Endodermal cell (in vitro differentiated cells): Measurements from ENCODE around the gene TMEM147. TPM values are rescaled to one million over a fixed set of nuclear protein-coding genes. Genes with fewer than 3 reads are reported as not detected.

Source experiments
- DNase-seq: peaks from one replicate; pipeline ENCODE4 v3.0.0-alpha.2; 2017
- H3K27ac ChIP-seq: 2 replicates; pipeline ENCODE4 v1.5.1; 2013; ENCODE audit warnings: mild to moderate bottlenecking, low read depth, low read length, moderate library complexity
- H3K27me3 ChIP-seq: 2 replicates; pipeline ENCODE4 v1.6.1; 2013; ENCODE audit warnings: mild to moderate bottlenecking, low read length, moderate library complexity; ENCODE audit not compliant: insufficient read depth, control insufficient read depth, poor library complexity, severe bottlenecking
- H3K36me3 ChIP-seq: 2 replicates; pipeline ENCODE4 v1.7.0; 2013; ENCODE audit warnings: mild to moderate bottlenecking, low read length, moderate library complexity; ENCODE audit not compliant: control insufficient read depth, insufficient read depth
- H3K4me1 ChIP-seq: one replicate; pipeline ENCODE4 v1.7.0; 2013; ENCODE audit warnings: low read length; ENCODE audit not compliant: control insufficient read depth, insufficient read depth
- H3K4me3 ChIP-seq: 2 replicates; pipeline ENCODE4 v1.5.1; 2013; ENCODE audit warnings: mild to moderate bottlenecking, low read length, moderate library complexity
- H3K9ac ChIP-seq: 2 replicates; pipeline ENCODE4 v1.6.1; 2013; ENCODE audit warnings: mild to moderate bottlenecking, low read length, moderate library complexity; ENCODE audit not compliant: poor library complexity, severe bottlenecking; ENCODE audit errors: extremely low read depth
- H3K9me3 ChIP-seq: 2 replicates; pipeline ENCODE4 v1.6.1; 2013; ENCODE audit warnings: mild to moderate bottlenecking, low read length, moderate library complexity; ENCODE audit not compliant: control insufficient read depth
- H3K27ac Mint-ChIP-seq: 2 replicates; pipeline ENCODE4 v1.8.0; 2020; ENCODE audit warnings: mixed read lengths
- H3K27me3 Mint-ChIP-seq: 2 replicates; pipeline ENCODE4 v1.8.0; 2021; ENCODE audit warnings: mild to moderate bottlenecking, mixed read lengths; ENCODE audit not compliant: insufficient read depth
- H3K36me3 Mint-ChIP-seq: 2 replicates; pipeline ENCODE4 v1.8.0; 2020; ENCODE audit warnings: low read depth, mixed read lengths
- H3K4me1 Mint-ChIP-seq: 2 replicates; pipeline ENCODE4 v1.8.0; 2020; ENCODE audit warnings: mixed read lengths
- H3K4me3 Mint-ChIP-seq: 2 replicates; pipeline ENCODE4 v1.8.0; 2020; ENCODE audit warnings: mild to moderate bottlenecking, moderate library complexity, mixed read lengths
- H3K9me3 Mint-ChIP-seq: 2 replicates; pipeline ENCODE4 v1.8.0; 2020; ENCODE audit warnings: mild to moderate bottlenecking, mixed read lengths
- WGBS, 2 experiments: methylation state at CpG; one replicate each; pipeline versions ENCODE4 v1.1.5 to v1.1.7; 2013; ENCODE audit warnings: missing lambda C conversion rate in 2 of 2, mixed read lengths in 1 of 2; ENCODE audit not compliant: insufficient coverage in 1 of 2, insufficient read length in 1 of 2; 5-methylcytosine and 5-hydroxymethylcytosine counted together
- total RNA-seq, 2 donors: library from RNA; stranded (reverse); fragmentation: NEBNext Ultra II Directional in 1 of 2; extraction: Animal tissue kit (Norgen Biotek cat#: 25700) in 1 of 2; gene quantifications; 2 replicates in 1 of 2; 3 replicates in 1 of 2; pipeline ENCODE4 v1.2.1, GENCODE V29; 2021
- TF ChIP-seq, protein P1 (sequence below): fragments of 200-600 bp; sonication (generic); conservative IDR thresholded peaks from 2 replicates; pipeline ENCODE4 v1.5.0; 2021; ENCODE audit warnings: antibody characterized with exemption, mild to moderate bottlenecking

TMEM147 gene
- total RNA-seq, 2 donors from 2014 or later = 109 to 119 TPM

DNA sequence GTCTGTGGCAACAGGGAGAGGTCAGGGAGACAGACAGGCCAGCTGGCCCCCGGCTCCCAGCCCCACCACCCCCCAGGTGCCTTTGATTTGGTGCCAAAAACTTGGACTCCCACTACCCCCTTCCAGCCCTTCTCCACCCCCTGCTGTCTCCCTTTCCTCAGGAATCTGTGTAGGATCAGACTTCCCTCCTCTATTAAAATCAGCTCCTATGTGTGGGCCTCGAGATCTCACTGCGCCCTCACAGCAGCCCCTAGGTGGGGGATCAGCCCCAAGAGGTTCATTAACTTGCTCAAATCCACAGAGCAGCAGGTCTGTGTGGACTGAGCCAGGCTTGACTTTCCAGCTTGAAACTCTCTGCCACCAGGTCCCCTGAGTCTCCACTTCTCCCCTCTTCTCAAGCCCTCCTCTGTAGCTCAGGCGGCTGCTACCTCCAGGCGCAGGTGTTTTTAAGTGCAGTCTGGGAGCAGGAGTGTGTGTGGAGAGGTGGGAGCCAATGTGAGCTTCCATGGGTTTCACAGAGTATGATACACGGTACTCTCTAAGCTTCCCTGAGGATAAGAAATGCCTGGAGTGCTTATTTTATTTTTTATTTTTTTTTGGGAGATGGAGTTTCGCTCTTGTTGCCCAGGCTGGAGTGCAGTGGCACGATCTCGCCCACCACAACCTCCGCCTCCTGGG, 10.5 kb upstream of the TMEM147 start:
- Histone ChIP-seq H3K27me3 (no peaks in the 10 kb centered on the region), H3K9me3 (no peaks in the 10 kb centered on the region), H3K4me1 (no peaks in the 10 kb centered on the region), H3K9ac (no peak overlapping the region), H3K27ac (no peak overlapping the region), H3K36me3 (no peaks in the 10 kb centered on the region), H3K4me3 (no peak overlapping the region)
- 88 to 91% methylated on average over 4 to 10 of the region's 10 CpGs for WGBS, 2 experiments
- Mint-ChIP-seq H3K4me3 (no peak overlapping the region), H3K27me3 (peaks cover 6% of the 10 kb centered on the region), H3K27ac (no peak overlapping the region), H3K4me1 (peaks cover 25% of the 10 kb centered on the region), H3K36me3 (peaks cover 3% of the 10 kb centered on the region), H3K9me3 (no peaks in the 10 kb centered on the region)
- TF ChIP-seq, protein P1, sequence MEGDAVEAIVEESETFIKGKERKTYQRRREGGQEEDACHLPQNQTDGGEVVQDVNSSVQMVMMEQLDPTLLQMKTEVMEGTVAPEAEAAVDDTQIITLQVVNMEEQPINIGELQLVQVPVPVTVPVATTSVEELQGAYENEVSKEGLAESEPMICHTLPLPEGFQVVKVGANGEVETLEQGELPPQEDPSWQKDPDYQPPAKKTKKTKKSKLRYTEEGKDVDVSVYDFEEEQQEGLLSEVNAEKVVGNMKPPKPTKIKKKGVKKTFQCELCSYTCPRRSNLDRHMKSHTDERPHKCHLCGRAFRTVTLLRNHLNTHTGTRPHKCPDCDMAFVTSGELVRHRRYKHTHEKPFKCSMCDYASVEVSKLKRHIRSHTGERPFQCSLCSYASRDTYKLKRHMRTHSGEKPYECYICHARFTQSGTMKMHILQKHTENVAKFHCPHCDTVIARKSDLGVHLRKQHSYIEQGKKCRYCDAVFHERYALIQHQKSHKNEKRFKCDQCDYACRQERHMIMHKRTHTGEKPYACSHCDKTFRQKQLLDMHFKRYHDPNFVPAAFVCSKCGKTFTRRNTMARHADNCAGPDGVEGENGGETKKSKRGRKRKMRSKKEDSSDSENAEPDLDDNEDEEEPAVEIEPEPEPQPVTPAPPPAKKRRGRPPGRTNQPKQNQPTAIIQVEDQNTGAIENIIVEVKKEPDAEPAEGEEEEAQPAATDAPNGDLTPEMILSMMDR = no peak
- DNase-seq = no peak

DNA sequence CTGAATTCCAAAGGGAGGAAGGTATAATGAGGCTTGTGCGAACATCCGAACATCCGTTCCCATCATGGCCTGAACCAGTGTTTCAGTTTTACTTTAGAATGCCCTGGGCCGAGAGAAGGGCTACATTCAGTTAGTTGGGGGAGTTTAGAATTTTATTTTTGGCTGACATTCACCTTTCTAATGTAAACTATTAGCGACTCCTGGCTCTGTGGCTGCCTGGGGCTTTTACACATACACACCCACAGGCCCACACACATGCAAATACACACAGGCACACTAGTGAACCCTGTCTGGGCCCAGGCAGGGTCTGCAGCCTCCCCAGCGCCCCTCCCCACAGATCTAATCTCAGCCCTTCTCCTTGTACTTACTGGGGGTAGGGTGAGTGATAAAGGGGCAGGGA, 6.1 kb upstream of the TMEM147 start:
- Histone ChIP-seq H3K9me3 (no peaks in the 10 kb centered on the region), H3K4me3 (no peak overlapping the region), H3K36me3 (peaks cover 16% of the 10 kb centered on the region), H3K27me3 (no peaks in the 10 kb centered on the region), H3K4me1 (no peaks in the 10 kb centered on the region), H3K27ac (no peak overlapping the region), H3K9ac (no peak overlapping the region)
- 80 to 96% methylated on average over 4 to 5 of the region's 6 CpGs for WGBS, 2 experiments
- no peak for DNase-seq
- no peaks in the 10 kb centered on the region for H3K27me3 Mint-ChIP-seq
- peaks cover 31% of the 10 kb centered on the region for H3K36me3 Mint-ChIP-seq
- TF ChIP-seq, protein P1 = no peak
- no peaks in the 10 kb centered on the region for H3K9me3 Mint-ChIP-seq
- H3K27ac Mint-ChIP-seq = no peak overlapping the region
- H3K4me3 Mint-ChIP-seq = no peak overlapping the region
- peaks cover 15% of the 10 kb centered on the region for H3K4me1 Mint-ChIP-seq

DNA sequence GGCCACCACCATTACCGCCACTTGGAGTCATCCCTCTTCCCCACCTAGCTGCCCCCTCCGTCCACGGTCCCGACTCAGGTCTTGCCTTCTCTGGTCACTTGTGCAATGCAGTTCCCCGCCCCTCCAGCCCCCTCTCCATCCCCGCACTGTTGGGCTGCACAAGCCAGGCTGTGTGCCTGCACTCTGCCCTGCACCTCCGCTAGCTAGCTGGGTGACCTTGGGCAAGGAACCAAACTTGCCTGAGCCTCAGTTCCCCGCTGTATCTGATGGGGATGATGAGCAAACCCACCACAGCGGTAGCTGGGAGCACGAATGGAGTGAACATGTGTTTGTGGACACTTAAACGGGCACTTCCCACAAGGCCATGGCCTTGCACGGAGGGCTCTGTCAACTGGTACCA, 5.6 kb upstream of the TMEM147 start:
- H3K36me3 ChIP-seq = peaks cover 16% of the 10 kb centered on the region
- DNase-seq = no peak
- H3K9ac ChIP-seq = no peak overlapping the region
- Mint-ChIP-seq H3K9me3 (no peaks in the 10 kb centered on the region), H3K27me3 (no peaks in the 10 kb centered on the region), H3K4me1 (peaks cover 19% of the 10 kb centered on the region), H3K4me3 (no peak overlapping the region), H3K36me3 (peaks cover 33% of the 10 kb centered on the region), H3K27ac (no peak overlapping the region)
- no peak overlapping the region for H3K4me3 ChIP-seq
- H3K4me1 ChIP-seq = no peaks in the 10 kb centered on the region
- H3K27me3 ChIP-seq = no peaks in the 10 kb centered on the region
- TF ChIP-seq, protein P1 = no peak
- 92 to 95% methylated on average over 11 to 12 of the region's 12 CpGs for WGBS, 2 experiments
- H3K9me3 ChIP-seq = no peaks in the 10 kb centered on the region
- no peak overlapping the region for H3K27ac ChIP-seq
